WTC11 (cell line): Measurements from ENCODE around the gene LPAR3. TPM values are rescaled to one million over a fixed set of nuclear protein-coding genes. Genes with fewer than 3 reads are reported as not detected.

ENCODE experiments used
- ATAC-seq: fragments of 200-7000 bp; cut with Tn5 transposase; 2 replicates; pipeline ENCODE4 v1.10.0; 2021; ENCODE audit warnings: mild to moderate bottlenecking, moderate library complexity
- CTCF ChIA-PET: fragments of 300-600 bp; sonication (Branson Sonifier 250); formaldehyde crosslinking; loops from one replicate; lab custom pipeline; 2021; ENCODE audit warnings: antibody characterized with exemption; lab: Charles Lee
- POLR2A ChIA-PET: fragments of 350-600 bp; sonication (Branson Sonifier 250); formaldehyde crosslinking; loops from one replicate; lab custom pipeline; 2021; ENCODE audit warnings: antibody characterized with exemption; lab: Charles Lee
- DNase-seq: peaks from one replicate; pipeline ENCODE4 v3.0.0; 2021; ENCODE audit warnings: low spot score
- H3K27ac Mint-ChIP-seq: 2 replicates; pipeline ENCODE4 v1.8.0; 2021; ENCODE audit warnings: mixed read lengths
- H3K27me3 Mint-ChIP-seq: 2 replicates; pipeline ENCODE4 v1.8.0; 2021; ENCODE audit warnings: low read depth, mild to moderate bottlenecking, moderate library complexity, mixed read lengths
- H3K36me3 Mint-ChIP-seq: 2 replicates; pipeline ENCODE4 v1.8.0; 2021; ENCODE audit warnings: mixed read lengths
- H3K4me1 Mint-ChIP-seq: 2 replicates; pipeline ENCODE4 v1.8.0; 2022; ENCODE audit warnings: mixed read lengths
- H3K4me3 Mint-ChIP-seq: 2 replicates; pipeline ENCODE4 v1.8.0; 2021; ENCODE audit warnings: mild to moderate bottlenecking, moderate library complexity, mixed read lengths
- H3K9me3 Mint-ChIP-seq: 2 replicates; pipeline ENCODE4 v1.8.0; 2021; ENCODE audit warnings: mixed read lengths
- CREB1 ChIP-seq: sonication (generic); formaldehyde crosslinking; IDR thresholded peaks from 2 replicates; pipeline ENCODE4 v1.8.0; 2023; ENCODE audit warnings: mild to moderate bottlenecking, missing genetic modification reagents
- CREM ChIP-seq: sonication (generic); formaldehyde crosslinking; IDR thresholded peaks from 2 replicates; pipeline ENCODE4 v1.8.1; 2022; ENCODE audit warnings: mild to moderate bottlenecking, missing genetic modification reagents, moderate library complexity
- FOXJ3 ChIP-seq: sonication (generic); formaldehyde crosslinking; IDR thresholded peaks from 2 replicates; pipeline ENCODE4 v1.9.0; 2021; ENCODE audit warnings: missing genetic modification reagents, mild to moderate bottlenecking, borderline replicate concordance
- GABPB1 ChIP-seq: sonication (generic); formaldehyde crosslinking; IDR thresholded peaks from 2 replicates; pipeline ENCODE4 v1.8.1; 2023; ENCODE audit warnings: mild to moderate bottlenecking, missing genetic modification reagents
- NFATC4 ChIP-seq: fragments of 250-450 bp; sonication (Bioruptor Pico); IDR thresholded peaks from 2 replicates; pipeline ENCODE4 v1.9.0; 2021; ENCODE audit warnings: mild to moderate bottlenecking
- NR2C2 ChIP-seq: sonication (generic); formaldehyde crosslinking; IDR thresholded peaks from 2 replicates; pipeline ENCODE4 v1.8.0; 2022; ENCODE audit warnings: mild to moderate bottlenecking, missing genetic modification reagents
- ZNF396 ChIP-seq: fragments of 250-450 bp; sonication (Bioruptor Pico); IDR thresholded peaks from 2 replicates; pipeline ENCODE4 v1.8.0; 2021; ENCODE audit warnings: mild to moderate bottlenecking, moderate library complexity, borderline replicate concordance
- ZNF423 ChIP-seq: fragments of 250-450 bp; sonication (Bioruptor Pico); IDR thresholded peaks from 2 replicates; pipeline ENCODE4 v2.1.2; 2022; ENCODE audit warnings: mild to moderate bottlenecking, moderate library complexity
- total RNA-seq: library from RNA; stranded (reverse); gene quantifications from 3 replicates; pipeline ENCODE4 v1.2.3, GENCODE V29; 2021
- TF ChIP-seq, protein P1 (sequence below): sonication (generic); formaldehyde crosslinking; IDR thresholded peaks from 2 replicates; pipeline ENCODE4 v1.8.0; 2023; ENCODE audit warnings: missing genetic modification reagents, mild to moderate bottlenecking, borderline replicate concordance
- TF ChIP-seq, protein P2 (sequence below): fragments of 250-450 bp; sonication (Bioruptor Pico); IDR thresholded peaks from 2 replicates; pipeline ENCODE4 v1.9.0; 2021; ENCODE audit warnings: mild to moderate bottlenecking
- TF ChIP-seq, protein P3 (sequence below): sonication (generic); formaldehyde crosslinking; IDR thresholded peaks from 2 replicates; pipeline ENCODE4 v1.8.0; 2022; ENCODE audit warnings: mild to moderate bottlenecking, missing genetic modification reagents
- TF ChIP-seq, protein P4 (sequence below): sonication (generic); formaldehyde crosslinking; IDR thresholded peaks from 2 replicates; pipeline ENCODE4 v1.8.0; 2022; ENCODE audit warnings: mild to moderate bottlenecking, missing genetic modification reagents
- TF ChIP-seq, protein P5 (sequence below): sonication (generic); formaldehyde crosslinking; IDR thresholded peaks from 2 replicates; pipeline ENCODE4 v1.8.0; 2023; ENCODE audit warnings: mild to moderate bottlenecking, missing genetic modification reagents
- TF ChIP-seq, protein P6 (sequence below): sonication (generic); formaldehyde crosslinking; IDR thresholded peaks from 2 replicates; pipeline ENCODE4 v1.8.1; 2023; ENCODE audit warnings: mild to moderate bottlenecking, missing genetic modification reagents, moderate library complexity

LPAR3 gene
- total RNA-seq, 1 experiment from 2014 or later = 33.3 TPM

DNA sequence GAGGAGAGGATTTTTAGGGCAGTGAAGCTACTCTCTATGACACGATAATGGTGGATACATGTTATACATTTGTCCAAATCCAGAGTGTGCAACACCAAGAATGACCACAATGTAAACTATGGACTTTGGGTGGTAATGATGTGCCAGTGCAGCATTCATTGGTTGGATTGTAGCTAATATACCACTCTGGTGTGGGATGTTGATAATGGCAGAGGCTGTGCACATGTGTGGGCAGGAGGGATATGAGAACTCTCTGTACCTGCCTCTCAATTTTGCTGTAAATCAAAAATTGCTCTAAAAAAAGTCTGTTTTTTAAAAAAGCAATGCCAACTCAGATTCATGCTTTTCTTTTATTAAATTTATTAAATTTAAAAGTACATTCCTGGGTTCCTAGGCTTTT is 27.2 kb upstream of the LPAR3 start (continued):
- TF ChIP-seq, protein P1, sequence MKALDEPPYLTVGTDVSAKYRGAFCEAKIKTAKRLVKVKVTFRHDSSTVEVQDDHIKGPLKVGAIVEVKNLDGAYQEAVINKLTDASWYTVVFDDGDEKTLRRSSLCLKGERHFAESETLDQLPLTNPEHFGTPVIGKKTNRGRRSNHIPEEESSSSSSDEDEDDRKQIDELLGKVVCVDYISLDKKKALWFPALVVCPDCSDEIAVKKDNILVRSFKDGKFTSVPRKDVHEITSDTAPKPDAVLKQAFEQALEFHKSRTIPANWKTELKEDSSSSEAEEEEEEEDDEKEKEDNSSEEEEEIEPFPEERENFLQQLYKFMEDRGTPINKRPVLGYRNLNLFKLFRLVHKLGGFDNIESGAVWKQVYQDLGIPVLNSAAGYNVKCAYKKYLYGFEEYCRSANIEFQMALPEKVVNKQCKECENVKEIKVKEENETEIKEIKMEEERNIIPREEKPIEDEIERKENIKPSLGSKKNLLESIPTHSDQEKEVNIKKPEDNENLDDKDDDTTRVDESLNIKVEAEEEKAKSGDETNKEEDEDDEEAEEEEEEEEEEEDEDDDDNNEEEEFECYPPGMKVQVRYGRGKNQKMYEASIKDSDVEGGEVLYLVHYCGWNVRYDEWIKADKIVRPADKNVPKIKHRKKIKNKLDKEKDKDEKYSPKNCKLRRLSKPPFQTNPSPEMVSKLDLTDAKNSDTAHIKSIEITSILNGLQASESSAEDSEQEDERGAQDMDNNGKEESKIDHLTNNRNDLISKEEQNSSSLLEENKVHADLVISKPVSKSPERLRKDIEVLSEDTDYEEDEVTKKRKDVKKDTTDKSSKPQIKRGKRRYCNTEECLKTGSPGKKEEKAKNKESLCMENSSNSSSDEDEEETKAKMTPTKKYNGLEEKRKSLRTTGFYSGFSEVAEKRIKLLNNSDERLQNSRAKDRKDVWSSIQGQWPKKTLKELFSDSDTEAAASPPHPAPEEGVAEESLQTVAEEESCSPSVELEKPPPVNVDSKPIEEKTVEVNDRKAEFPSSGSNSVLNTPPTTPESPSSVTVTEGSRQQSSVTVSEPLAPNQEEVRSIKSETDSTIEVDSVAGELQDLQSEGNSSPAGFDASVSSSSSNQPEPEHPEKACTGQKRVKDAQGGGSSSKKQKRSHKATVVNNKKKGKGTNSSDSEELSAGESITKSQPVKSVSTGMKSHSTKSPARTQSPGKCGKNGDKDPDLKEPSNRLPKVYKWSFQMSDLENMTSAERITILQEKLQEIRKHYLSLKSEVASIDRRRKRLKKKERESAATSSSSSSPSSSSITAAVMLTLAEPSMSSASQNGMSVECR (CRISPR knock-in tag) = no peak
- TF ChIP-seq, protein P2, sequence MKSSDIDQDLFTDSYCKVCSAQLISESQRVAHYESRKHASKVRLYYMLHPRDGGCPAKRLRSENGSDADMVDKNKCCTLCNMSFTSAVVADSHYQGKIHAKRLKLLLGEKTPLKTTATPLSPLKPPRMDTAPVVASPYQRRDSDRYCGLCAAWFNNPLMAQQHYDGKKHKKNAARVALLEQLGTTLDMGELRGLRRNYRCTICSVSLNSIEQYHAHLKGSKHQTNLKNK (CRISPR knock-in tag) = no peak
- TF ChIP-seq, protein P3, sequence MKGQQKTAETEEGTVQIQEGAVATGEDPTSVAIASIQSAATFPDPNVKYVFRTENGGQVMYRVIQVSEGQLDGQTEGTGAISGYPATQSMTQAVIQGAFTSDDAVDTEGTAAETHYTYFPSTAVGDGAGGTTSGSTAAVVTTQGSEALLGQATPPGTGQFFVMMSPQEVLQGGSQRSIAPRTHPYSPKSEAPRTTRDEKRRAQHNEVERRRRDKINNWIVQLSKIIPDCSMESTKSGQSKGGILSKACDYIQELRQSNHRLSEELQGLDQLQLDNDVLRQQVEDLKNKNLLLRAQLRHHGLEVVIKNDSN (CRISPR knock-in tag) = no peak
- TF ChIP-seq, protein P4, sequence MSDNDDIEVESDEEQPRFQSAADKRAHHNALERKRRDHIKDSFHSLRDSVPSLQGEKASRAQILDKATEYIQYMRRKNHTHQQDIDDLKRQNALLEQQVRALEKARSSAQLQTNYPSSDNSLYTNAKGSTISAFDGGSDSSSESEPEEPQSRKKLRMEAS (CRISPR knock-in tag) = no peak
- TF ChIP-seq ZNF396 (CRISPR knock-in tag) = no peak

DNA sequence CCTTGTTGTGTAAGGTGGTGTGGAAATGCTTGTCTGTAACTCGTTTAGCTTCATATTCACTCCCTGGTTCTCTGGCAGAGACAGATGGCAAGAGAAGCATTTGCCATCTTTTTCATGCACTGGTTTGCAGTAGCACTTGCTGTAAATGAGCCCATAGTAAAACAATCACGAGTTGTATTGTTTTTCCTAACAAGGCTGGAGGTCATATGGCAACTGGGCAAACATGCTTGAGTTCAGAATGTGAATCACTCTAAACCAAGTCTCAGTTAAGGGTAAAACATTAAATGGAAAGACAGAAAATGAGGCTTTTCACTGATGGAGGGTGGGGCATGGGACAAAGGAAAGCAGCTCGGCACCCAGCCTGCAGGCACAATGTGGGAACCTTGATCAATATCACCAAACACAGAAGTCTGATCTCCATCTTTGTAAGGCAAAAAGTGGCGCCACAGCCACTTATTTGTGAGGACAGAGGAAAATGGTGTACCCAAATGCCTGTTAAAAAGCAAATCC is 26.5 kb upstream of the LPAR3 start:
- Mint-ChIP-seq H3K27ac (no peak overlapping the region), H3K36me3 (no peaks in the 10 kb centered on the region), H3K4me1 (no peaks in the 10 kb centered on the region), H3K27me3 (no peaks in the 10 kb centered on the region), H3K4me3 (no peak overlapping the region), H3K9me3 (no peaks in the 10 kb centered on the region)
- DNase-seq (no peak), ATAC-seq (no peak)
- TF ChIP-seq CREM (CRISPR knock-in tag) = no peak
- no peak for TF ChIP-seq FOXJ3 (CRISPR knock-in tag)
- TF ChIP-seq ZNF423 = no peak
- TF ChIP-seq, protein P5, sequence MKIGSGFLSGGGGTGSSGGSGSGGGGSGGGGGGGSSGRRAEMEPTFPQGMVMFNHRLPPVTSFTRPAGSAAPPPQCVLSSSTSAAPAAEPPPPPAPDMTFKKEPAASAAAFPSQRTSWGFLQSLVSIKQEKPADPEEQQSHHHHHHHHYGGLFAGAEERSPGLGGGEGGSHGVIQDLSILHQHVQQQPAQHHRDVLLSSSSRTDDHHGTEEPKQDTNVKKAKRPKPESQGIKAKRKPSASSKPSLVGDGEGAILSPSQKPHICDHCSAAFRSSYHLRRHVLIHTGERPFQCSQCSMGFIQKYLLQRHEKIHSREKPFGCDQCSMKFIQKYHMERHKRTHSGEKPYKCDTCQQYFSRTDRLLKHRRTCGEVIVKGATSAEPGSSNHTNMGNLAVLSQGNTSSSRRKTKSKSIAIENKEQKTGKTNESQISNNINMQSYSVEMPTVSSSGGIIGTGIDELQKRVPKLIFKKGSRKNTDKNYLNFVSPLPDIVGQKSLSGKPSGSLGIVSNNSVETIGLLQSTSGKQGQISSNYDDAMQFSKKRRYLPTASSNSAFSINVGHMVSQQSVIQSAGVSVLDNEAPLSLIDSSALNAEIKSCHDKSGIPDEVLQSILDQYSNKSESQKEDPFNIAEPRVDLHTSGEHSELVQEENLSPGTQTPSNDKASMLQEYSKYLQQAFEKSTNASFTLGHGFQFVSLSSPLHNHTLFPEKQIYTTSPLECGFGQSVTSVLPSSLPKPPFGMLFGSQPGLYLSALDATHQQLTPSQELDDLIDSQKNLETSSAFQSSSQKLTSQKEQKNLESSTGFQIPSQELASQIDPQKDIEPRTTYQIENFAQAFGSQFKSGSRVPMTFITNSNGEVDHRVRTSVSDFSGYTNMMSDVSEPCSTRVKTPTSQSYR = no peak
- TF ChIP-seq NFATC4 (CRISPR knock-in tag) = no peak
- no peak for TF ChIP-seq NR2C2 (CRISPR knock-in tag)
- TF ChIP-seq, protein P3 (CRISPR knock-in tag) = no peak
- no peak for TF ChIP-seq GABPB1
- no peak for TF ChIP-seq CREB1 (CRISPR knock-in tag)
- TF ChIP-seq, protein P6, sequence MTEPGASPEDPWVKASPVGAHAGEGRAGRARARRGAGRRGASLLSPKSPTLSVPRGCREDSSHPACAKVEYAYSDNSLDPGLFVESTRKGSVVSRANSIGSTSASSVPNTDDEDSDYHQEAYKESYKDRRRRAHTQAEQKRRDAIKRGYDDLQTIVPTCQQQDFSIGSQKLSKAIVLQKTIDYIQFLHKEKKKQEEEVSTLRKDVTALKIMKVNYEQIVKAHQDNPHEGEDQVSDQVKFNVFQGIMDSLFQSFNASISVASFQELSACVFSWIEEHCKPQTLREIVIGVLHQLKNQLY (CRISPR knock-in tag) = no peak
- POLR2A ChIA-PET = no interaction called here
- CTCF ChIA-PET = interaction anchor here (0.8 kb wide), 1 partner anchor 25 kb away, joined by 3 read pairs; no protein-coding TSS in a partner anchor
